ENCODE measurements around the gene B9D1.

GRCh38 chr17:19319771-19320505 lies 42.6 kb downstream of the B9D1 start:
- TF ChIP-seq GATA3 (IDR thresholded peaks at IDR 0.05; ENCODE audit: low read depth, low read length) (no peak), GATA2 (IDR thresholded peaks at IDR 0.05; ENCODE audit: low read depth, low read length) (no peak)

All from SH-SY5Y (cell line).